KMS-11 (cell line): Measurements from ENCODE around the gene PLEKHA1.

Experiments
- H2AFZ ChIP-seq: fragments of 200-600 bp; sonication (generic); 2 replicates; pipeline ENCODE4 v1.6.1; 2016; ENCODE audit warnings: antibody characterized with exemption, mixed run types, low read depth
- H3K27ac ChIP-seq: fragments of 200-600 bp; sonication (generic); 2 replicates; pipeline ENCODE4 v1.6.1; 2016; ENCODE audit warnings: mild to moderate bottlenecking, mixed run types
- H3K27me3 ChIP-seq: fragments of 200-600 bp; sonication (generic); 2 replicates; pipeline ENCODE4 v1.6.1; 2017; ENCODE audit warnings: mild to moderate bottlenecking, low read depth, mixed run types, moderate library complexity; ENCODE audit not compliant: insufficient read depth
- H3K36me3 ChIP-seq: fragments of 200-600 bp; sonication (generic); 2 replicates; pipeline ENCODE4 v1.6.1; 2017; ENCODE audit warnings: mild to moderate bottlenecking, mixed run types; ENCODE audit not compliant: insufficient read depth
- H3K4me1 ChIP-seq: fragments of 200-600 bp; sonication (generic); 2 replicates; pipeline ENCODE4 v1.6.1; 2016; ENCODE audit warnings: mild to moderate bottlenecking, low read depth, mixed run types; ENCODE audit not compliant: poor library complexity, severe bottlenecking
- H3K4me2 ChIP-seq: fragments of 200-600 bp; sonication (generic); 2 replicates; pipeline ENCODE4 v1.7.0; 2016; ENCODE audit warnings: mild to moderate bottlenecking, mixed run types
- H3K4me3 ChIP-seq: fragments of 200-600 bp; sonication (generic); IDR thresholded peaks from 2 replicates; pipeline ENCODE4 v1.6.1; 2017; ENCODE audit warnings: low read depth, low read length, mixed read lengths; ENCODE audit not compliant: insufficient read depth
- H3K79me2 ChIP-seq: fragments of 200-600 bp; sonication (generic); 2 replicates; pipeline ENCODE4 v1.6.1; 2016; ENCODE audit warnings: low read depth, mixed run types; ENCODE audit not compliant: insufficient read depth
- H3K9ac ChIP-seq: fragments of 200-600 bp; sonication (generic); 2 replicates; pipeline ENCODE4 v1.6.1; 2016; ENCODE audit warnings: mild to moderate bottlenecking, mixed run types
- H4K20me1 ChIP-seq: fragments of 200-600 bp; sonication (generic); 2 replicates; pipeline ENCODE4 v1.6.1; 2016; ENCODE audit warnings: mild to moderate bottlenecking, mixed run types; ENCODE audit not compliant: insufficient read depth
- CTCF ChIP-seq: fragments of 200-600 bp; sonication (generic); conservative IDR thresholded peaks from 2 replicates; pipeline ENCODE4 v1.6.1; 2017; ENCODE audit warnings: low read depth, mild to moderate bottlenecking, antibody characterized with exemption, low read length, moderate library complexity, mixed read lengths

PLEKHA1 gene

DNA sequence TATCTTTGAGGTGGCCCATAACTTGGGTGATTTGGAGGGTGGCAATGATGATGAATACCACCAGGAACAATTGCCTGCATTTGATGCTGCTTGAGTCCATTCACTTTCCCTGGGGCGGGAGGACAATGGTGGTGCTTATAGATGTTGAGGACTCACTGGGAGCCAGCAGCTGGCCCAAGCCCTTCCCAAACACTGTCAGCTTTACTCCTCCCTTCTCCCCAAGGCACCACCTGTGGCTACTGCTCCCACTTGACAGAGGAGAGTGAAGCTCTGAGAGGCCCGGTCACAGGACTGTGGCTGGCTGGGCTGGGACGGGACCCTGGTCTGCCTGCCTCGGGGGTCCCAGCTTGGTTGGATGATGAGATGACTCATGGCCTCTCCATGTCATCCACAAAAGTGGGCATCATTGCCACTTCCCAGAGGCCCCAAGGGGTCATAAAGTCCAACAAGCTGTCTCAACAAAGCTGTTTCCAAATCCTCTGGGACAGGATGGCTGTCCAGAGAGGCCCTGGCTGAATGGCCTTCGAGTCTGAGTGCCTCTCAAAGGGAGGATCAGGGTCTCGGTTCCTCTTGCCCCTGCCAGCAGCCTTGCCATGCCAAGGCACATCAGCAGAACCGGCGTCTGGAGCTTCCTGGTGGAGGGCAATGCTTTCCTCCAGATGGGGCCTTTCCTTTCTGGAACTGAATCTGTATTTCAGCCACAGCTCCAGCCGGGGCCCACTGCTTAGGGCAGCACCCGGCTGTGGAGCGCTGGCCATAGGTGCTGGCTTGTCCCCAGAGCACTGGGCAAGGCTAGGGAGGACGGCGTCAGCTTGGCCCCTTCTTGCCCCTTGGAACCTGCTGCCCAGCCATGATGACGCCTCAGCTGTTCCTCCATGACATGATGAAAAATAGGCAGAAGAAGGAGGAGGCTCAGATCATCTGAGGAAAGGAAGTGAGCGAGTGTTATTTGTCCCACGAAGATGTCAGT is 47.0 kb upstream of the PLEKHA1 start:
- no peak for TF ChIP-seq CTCF
- H3K36me3 ChIP-seq = no peaks in the 10 kb centered on the region
- no peak overlapping the region for H2AFZ ChIP-seq
- no peaks in the 10 kb centered on the region for H3K79me2 ChIP-seq
- H3K9ac ChIP-seq = no peak overlapping the region
- no peaks in the 10 kb centered on the region for H3K27me3 ChIP-seq
- H3K27ac ChIP-seq = no peak overlapping the region
- no peaks in the 10 kb centered on the region for H3K4me1 ChIP-seq
- no peaks in the 10 kb centered on the region for H4K20me1 ChIP-seq
- no peak overlapping the region for H3K4me2 ChIP-seq
- H3K4me3 ChIP-seq = no peak overlapping the region

- Histone ChIP-seq H3K4me2 (no peak overlapping the region), H3K4me1 (no peaks in the 10 kb centered on the region)
Observed at GRCh38 chr10:122328676-122329075, 45.8 kb upstream of the PLEKHA1 start.

GRCh38 chr10:122329416-122329815 is 45.1 kb upstream of the PLEKHA1 start:
- Histone ChIP-seq H2AFZ (no peak overlapping the region), H3K27ac (no peak overlapping the region), H3K36me3 (no peaks in the 10 kb centered on the region), H3K79me2 (no peaks in the 10 kb centered on the region), H4K20me1 (no peaks in the 10 kb centered on the region), H3K4me1 (no peaks in the 10 kb centered on the region), H3K4me3 (no peak overlapping the region), H3K9ac (no peak overlapping the region), H3K27me3 (no peaks in the 10 kb centered on the region), H3K4me2 (no peak overlapping the region)
- no peak for TF ChIP-seq CTCF

More at GRCh38 chr10:122328676-122329075, 45.8 kb upstream of the PLEKHA1 start:
- H3K36me3 ChIP-seq = no peaks in the 10 kb centered on the region
- no peak overlapping the region for H3K27ac ChIP-seq
- H2AFZ ChIP-seq = no peak overlapping the region
- H3K79me2 ChIP-seq = no peaks in the 10 kb centered on the region
- no peaks in the 10 kb centered on the region for H3K27me3 ChIP-seq
- no peak overlapping the region for H3K4me3 ChIP-seq
- H3K9ac ChIP-seq = no peak overlapping the region
- no peak for TF ChIP-seq CTCF
- H4K20me1 ChIP-seq = no peaks in the 10 kb centered on the region

GRCh38 chr10:122331100-122331499 is 43.4 kb upstream of the PLEKHA1 start:
- H3K27ac ChIP-seq = no peak overlapping the region
- no peaks in the 10 kb centered on the region for H3K36me3 ChIP-seq
- no peak overlapping the region for H3K9ac ChIP-seq
- no peak overlapping the region for H3K4me3 ChIP-seq
- no peaks in the 10 kb centered on the region for H3K4me1 ChIP-seq
- no peaks in the 10 kb centered on the region for H4K20me1 ChIP-seq
- H3K79me2 ChIP-seq = no peaks in the 10 kb centered on the region
- H3K4me2 ChIP-seq = no peak overlapping the region
- no peaks in the 10 kb centered on the region for H3K27me3 ChIP-seq
- no peak overlapping the region for H2AFZ ChIP-seq
- TF ChIP-seq CTCF = no peak
